ENCODE data around the gene MAP3K2.

Gene MAP3K2

GRCh38 chr2:127378720-127379119, 9.1 kb downstream of the MAP3K2 start:
- WGBS, 2 experiments (ENCODE audit: insufficient coverage in 2 of 2), result no CpG with 5 or more reads among the region's 6 CpGs
- peaks cover 7% of the 10 kb centered on the region for H3K36me3 ChIP-seq (ENCODE audit: control insufficient read depth, insufficient read depth, low read length)
- peaks cover 11% of the 10 kb centered on the region for H3K9me3 ChIP-seq (ENCODE audit: control insufficient read depth, low read length)

DNA sequence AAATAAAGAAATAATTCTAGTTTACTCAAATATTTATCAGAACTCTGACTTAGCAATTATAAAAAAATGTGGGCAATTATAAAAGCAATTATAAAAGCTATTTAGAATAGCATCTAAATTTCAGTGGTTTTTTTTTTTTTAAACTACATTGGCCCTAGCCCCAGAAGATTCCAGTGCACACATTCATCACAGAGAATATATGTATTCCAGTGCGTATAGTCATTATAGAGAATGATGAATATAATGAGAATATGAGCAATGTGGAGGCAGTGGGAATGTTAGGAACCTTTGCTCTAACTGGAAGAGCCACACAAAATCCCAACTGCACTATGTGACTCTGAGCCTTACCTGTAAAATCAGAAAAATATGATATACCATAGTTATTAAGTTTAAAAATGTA, 10.5 kb downstream of the MAP3K2 start:
- H3K4me3 ChIP-seq (ENCODE audit: extremely low read depth, insufficient read depth, low read length, poor library complexity, severe bottlenecking), result no peak overlapping the region
- no CpG with 5 or more reads among the region's 1 CpG for WGBS, 2 experiments (ENCODE audit: insufficient coverage in 2 of 2)

More at GRCh38 chr2:127378720-127379119, 9.1 kb downstream of the MAP3K2 start:
- Histone ChIP-seq H3K27ac (ENCODE audit: low read depth, low read length, severe bottlenecking) (no peak overlapping the region), H3K4me1 (ENCODE audit: control insufficient read depth, insufficient read depth, low read length, poor library complexity, severe bottlenecking) (no peaks in the 10 kb centered on the region), H3K4me3 (ENCODE audit: extremely low read depth, insufficient read depth, low read length, poor library complexity, severe bottlenecking) (no peak overlapping the region)

DNA sequence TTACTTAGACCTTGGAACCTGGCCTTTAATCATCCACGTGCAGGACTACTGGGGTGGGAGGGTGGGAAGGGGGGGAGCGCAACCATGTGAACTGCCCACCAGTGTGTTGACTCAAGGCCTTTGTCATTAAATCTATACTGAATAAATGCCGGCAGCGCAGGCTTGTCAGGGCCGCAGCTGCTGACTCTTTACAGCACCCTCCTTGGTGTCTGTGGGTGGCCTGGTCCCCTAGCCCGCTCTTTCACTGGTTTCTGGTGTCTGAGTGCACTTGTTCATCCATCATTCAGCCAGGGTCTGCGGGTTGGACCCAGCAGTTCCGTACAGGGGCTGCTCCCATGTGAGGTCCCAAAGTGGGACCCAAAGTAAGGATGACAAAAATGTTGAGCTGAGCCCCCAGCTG, 11.5 kb downstream of the MAP3K2 start:
- WGBS, 2 experiments (ENCODE audit: insufficient coverage in 2 of 2), result 94 to 100% methylated on average over 6 of the region's 8 CpGs
- Histone ChIP-seq H3K36me3 (ENCODE audit: control insufficient read depth, insufficient read depth, low read length) (peaks cover 7% of the 10 kb centered on the region), H3K4me3 (ENCODE audit: extremely low read depth, insufficient read depth, low read length, poor library complexity, severe bottlenecking) (no peak overlapping the region), H3K9me3 (ENCODE audit: control insufficient read depth, low read length) (peaks cover 30% of the 10 kb centered on the region), H3K4me1 (ENCODE audit: control insufficient read depth, insufficient read depth, low read length, poor library complexity, severe bottlenecking) (no peaks in the 10 kb centered on the region), H3K27ac (ENCODE audit: low read depth, low read length, severe bottlenecking) (no peak overlapping the region)

More for the DNA sequence above, 10.5 kb downstream of the MAP3K2 start:
- Histone ChIP-seq H3K36me3 (ENCODE audit: control insufficient read depth, insufficient read depth, low read length) (peaks cover 7% of the 10 kb centered on the region), H3K27ac (ENCODE audit: low read depth, low read length, severe bottlenecking) (no peak overlapping the region), H3K9me3 (ENCODE audit: control insufficient read depth, low read length) (peaks cover 24% of the 10 kb centered on the region), H3K4me1 (ENCODE audit: control insufficient read depth, insufficient read depth, low read length, poor library complexity, severe bottlenecking) (no peaks in the 10 kb centered on the region)

DNA sequence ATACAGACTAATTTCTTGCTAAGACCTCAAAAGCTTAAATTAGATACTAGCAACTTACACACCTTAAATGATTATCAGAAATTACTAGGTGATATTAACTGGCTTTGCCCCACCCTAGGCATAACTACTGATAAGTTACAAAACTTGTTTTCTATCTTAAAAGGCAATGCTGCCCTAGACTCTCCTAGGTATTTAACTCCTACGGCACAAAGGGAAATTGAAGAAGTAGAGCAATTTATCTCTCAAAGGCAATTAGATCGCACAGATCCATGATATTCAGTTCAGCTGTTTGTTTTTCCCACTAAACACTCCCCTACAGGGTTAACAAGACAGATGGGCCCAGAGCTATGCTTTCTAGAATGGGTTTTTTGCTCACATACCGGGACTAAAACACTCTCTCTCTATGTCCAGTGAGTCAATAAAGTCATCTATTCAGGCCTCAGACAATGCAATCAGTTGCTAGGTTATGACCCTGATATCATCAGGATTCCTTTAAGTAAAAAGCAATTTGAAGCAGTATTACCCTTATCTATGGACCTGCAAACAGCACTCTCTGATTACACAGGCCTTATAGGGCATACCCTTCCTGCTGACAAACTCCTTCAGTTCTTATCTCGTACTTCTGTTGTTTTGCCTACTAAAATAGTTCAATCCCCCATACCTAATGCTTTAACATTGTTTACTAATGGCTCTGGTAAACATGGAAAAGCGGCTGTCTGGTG, 14.3 kb downstream of the MAP3K2 start:
- Histone ChIP-seq H3K36me3 (ENCODE audit: control insufficient read depth, insufficient read depth, low read length) (peaks cover 7% of the 10 kb centered on the region), H3K9me3 (ENCODE audit: control insufficient read depth, low read length) (peaks cover 42% of the 10 kb centered on the region), H3K4me3 (ENCODE audit: extremely low read depth, insufficient read depth, low read length, poor library complexity, severe bottlenecking) (no peak overlapping the region), H3K27ac (ENCODE audit: low read depth, low read length, severe bottlenecking) (no peak overlapping the region), H3K4me1 (ENCODE audit: control insufficient read depth, insufficient read depth, low read length, poor library complexity, severe bottlenecking) (no peaks in the 10 kb centered on the region)
- 87 to 96% methylated on average over 4 of the region's 5 CpGs for WGBS, 2 experiments (ENCODE audit: insufficient coverage in 2 of 2)

DNA sequence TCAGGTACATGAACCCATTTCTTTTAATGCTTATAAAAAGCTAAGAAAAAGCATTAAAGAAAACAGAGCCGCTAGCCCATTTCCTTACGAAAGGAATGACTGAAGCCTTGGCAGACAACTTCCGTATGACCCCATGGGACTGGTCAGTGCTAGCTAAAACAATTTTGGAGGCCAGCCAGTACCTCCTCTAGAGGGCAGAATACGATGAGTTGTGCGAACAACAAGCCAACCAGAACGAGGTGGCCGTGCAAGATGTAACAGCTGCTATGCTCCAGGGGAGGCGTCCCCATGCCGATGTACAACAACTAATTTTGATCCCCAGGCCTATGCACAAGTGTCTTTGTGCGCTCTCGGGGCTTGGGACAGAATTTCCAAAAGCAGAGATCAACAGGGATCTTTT, 16.7 kb downstream of the MAP3K2 start:
- 95 to 96% methylated on average over 11 of the region's 11 CpGs for WGBS, 2 experiments (ENCODE audit: insufficient coverage in 2 of 2)
- Histone ChIP-seq H3K36me3 (ENCODE audit: control insufficient read depth, insufficient read depth, low read length) (no peaks in the 10 kb centered on the region), H3K9me3 (ENCODE audit: control insufficient read depth, low read length) (peaks cover 36% of the 10 kb centered on the region), H3K4me1 (ENCODE audit: control insufficient read depth, insufficient read depth, low read length, poor library complexity, severe bottlenecking) (no peaks in the 10 kb centered on the region), H3K27ac (ENCODE audit: low read depth, low read length, severe bottlenecking) (no peak overlapping the region), H3K4me3 (ENCODE audit: extremely low read depth, insufficient read depth, low read length, poor library complexity, severe bottlenecking) (no peak overlapping the region)

GRCh38 chr2:127370010-127370409, 17.8 kb downstream of the MAP3K2 start:
- Histone ChIP-seq H3K9me3 (ENCODE audit: control insufficient read depth, low read length) (peaks cover 36% of the 10 kb centered on the region), H3K36me3 (ENCODE audit: control insufficient read depth, insufficient read depth, low read length) (no peaks in the 10 kb centered on the region), H3K4me1 (ENCODE audit: control insufficient read depth, insufficient read depth, low read length, poor library complexity, severe bottlenecking) (no peaks in the 10 kb centered on the region), H3K4me3 (ENCODE audit: extremely low read depth, insufficient read depth, low read length, poor library complexity, severe bottlenecking) (no peak overlapping the region), H3K27ac (ENCODE audit: low read depth, low read length, severe bottlenecking) (no peak overlapping the region)
- 95 to 96% methylated on average over 9 to 10 of the region's 10 CpGs for WGBS, 2 experiments (ENCODE audit: insufficient coverage in 2 of 2)

GRCh38 chr2:127365211-127365643, 22.5 kb downstream of the MAP3K2 start:
- Histone ChIP-seq H3K9me3 (ENCODE audit: control insufficient read depth, low read length) (peaks cover 9% of the 10 kb centered on the region), H3K36me3 (ENCODE audit: control insufficient read depth, insufficient read depth, low read length) (no peaks in the 10 kb centered on the region)
- 40% methylated on average over 1 of the region's 2 CpGs; no CpG with 5 or more reads in 1 of the 2 experiments for WGBS, 2 experiments (ENCODE audit: insufficient coverage in 2 of 2)

DNA sequence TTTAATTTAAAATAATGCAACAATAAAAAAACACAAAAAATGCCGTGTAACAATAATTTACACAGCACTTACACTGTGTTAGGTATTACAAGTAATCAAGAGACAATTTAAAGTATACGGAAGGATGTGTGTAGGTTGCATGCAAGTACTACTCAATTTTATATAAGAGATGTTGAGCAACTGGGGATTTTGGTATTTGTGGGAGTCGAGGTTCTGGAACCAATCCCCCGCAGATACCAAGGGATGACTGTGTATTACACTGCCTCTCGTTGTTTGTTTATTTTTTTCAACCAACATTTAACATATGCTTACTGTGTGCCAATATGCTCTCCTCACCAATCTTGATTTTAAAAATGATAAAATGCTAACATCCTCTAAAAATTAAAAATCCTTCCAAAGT, 24.8 kb downstream of the MAP3K2 start:
- H3K9me3 ChIP-seq (ENCODE audit: control insufficient read depth, low read length), result no peaks in the 10 kb centered on the region
- WGBS, 2 experiments (ENCODE audit: insufficient coverage in 2 of 2), result no CpG with 5 or more reads among the region's 5 CpGs
- no peak overlapping the region for H3K4me3 ChIP-seq (ENCODE audit: extremely low read depth, insufficient read depth, low read length, poor library complexity, severe bottlenecking)
- no peak overlapping the region for H3K27ac ChIP-seq (ENCODE audit: low read depth, low read length, severe bottlenecking)
- H3K4me1 ChIP-seq (ENCODE audit: control insufficient read depth, insufficient read depth, low read length, poor library complexity, severe bottlenecking), result no peaks in the 10 kb centered on the region
- no peaks in the 10 kb centered on the region for H3K36me3 ChIP-seq (ENCODE audit: control insufficient read depth, insufficient read depth, low read length)

More at GRCh38 chr2:127365211-127365643, 22.5 kb downstream of the MAP3K2 start:
- no peaks in the 10 kb centered on the region for H3K4me1 ChIP-seq (ENCODE audit: control insufficient read depth, insufficient read depth, low read length, poor library complexity, severe bottlenecking)
- no peak overlapping the region for H3K4me3 ChIP-seq (ENCODE audit: extremely low read depth, insufficient read depth, low read length, poor library complexity, severe bottlenecking)
- H3K27ac ChIP-seq (ENCODE audit: low read depth, low read length, severe bottlenecking), result no peak overlapping the region

DNA sequence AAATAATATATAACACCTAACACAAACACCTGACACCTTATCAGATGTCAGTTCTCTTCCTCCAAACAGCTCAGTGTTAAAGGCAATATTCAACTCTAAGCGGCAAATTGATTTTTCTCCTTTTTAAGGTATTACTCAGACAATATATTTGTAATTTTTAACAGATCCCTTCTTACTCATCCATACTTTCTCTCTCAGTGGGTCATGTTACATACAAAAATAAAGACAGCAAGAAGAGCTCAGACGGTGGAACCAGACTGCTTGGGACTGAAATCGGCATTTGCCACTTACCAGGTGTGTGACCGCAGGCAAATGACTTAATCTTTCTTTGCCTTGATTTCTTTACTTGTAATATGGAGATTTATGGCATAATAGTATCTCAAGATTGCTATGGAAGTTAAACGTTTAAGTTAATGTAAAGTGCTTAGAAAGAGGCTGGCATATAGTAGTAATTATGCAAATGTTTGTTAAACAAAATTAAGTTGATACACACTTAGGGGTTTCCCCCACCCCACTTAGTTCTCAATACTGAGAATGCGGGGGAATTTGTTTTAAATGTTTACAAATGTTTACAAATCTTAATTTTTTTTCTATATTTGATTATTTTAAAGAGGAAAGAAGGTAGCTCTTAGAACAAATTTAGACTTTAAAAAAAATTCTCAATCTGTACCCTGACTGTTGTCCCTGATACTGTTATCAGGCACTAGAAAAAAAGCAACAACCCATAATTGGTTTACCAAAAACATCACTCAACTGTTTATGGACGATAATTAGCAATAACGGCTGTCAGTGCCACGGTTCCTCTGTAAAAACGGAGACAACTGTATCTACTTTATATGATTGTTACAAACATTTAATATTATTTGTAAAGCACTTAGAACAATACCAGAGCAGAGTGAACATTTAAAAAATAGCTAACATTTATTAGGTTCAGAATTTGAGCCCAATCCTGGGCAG, 25.6 kb downstream of the MAP3K2 start:
- no peaks in the 10 kb centered on the region for H3K4me1 ChIP-seq (ENCODE audit: control insufficient read depth, insufficient read depth, low read length, poor library complexity, severe bottlenecking)
- 94 to 100% methylated on average over 2 to 4 of the region's 10 CpGs for WGBS, 2 experiments (ENCODE audit: insufficient coverage in 2 of 2)
- no peak overlapping the region for H3K4me3 ChIP-seq (ENCODE audit: extremely low read depth, insufficient read depth, low read length, poor library complexity, severe bottlenecking)
- H3K27ac ChIP-seq (ENCODE audit: low read depth, low read length, severe bottlenecking), result no peak overlapping the region
- no peaks in the 10 kb centered on the region for H3K9me3 ChIP-seq (ENCODE audit: control insufficient read depth, low read length)
- no peaks in the 10 kb centered on the region for H3K36me3 ChIP-seq (ENCODE audit: control insufficient read depth, insufficient read depth, low read length)

- no peaks in the 10 kb centered on the region for H3K4me1 ChIP-seq (ENCODE audit: control insufficient read depth, insufficient read depth, low read length, poor library complexity, severe bottlenecking)
- H3K4me3 ChIP-seq (ENCODE audit: extremely low read depth, insufficient read depth, low read length, poor library complexity, severe bottlenecking), result no peak overlapping the region
- H3K9me3 ChIP-seq (ENCODE audit: control insufficient read depth, low read length), result no peaks in the 10 kb centered on the region
- no peaks in the 10 kb centered on the region for H3K36me3 ChIP-seq (ENCODE audit: control insufficient read depth, insufficient read depth, low read length)
- no peak overlapping the region for H3K27ac ChIP-seq (ENCODE audit: low read depth, low read length, severe bottlenecking)
- no CpG with 5 or more reads among the region's 2 CpGs for WGBS, 2 experiments (ENCODE audit: insufficient coverage in 2 of 2)
These were observed 27.5 kb downstream of the MAP3K2 start for GRCh38 chr2:127360242-127360641.

All from mesodermal cell (in vitro differentiated cells).